GM10266 (cell line): ENCODE results near the gene NOL12.
"Not testable (repeated sequence)": the region's sequence is repeated elsewhere in the genome, so short reads cannot be mapped to it uniquely, and the experiment has no call there.

Experiments
- DNase-seq: peaks from one replicate; pipeline ENCODE4 v3.0.0; 2012; ENCODE audit errors: extremely low spot score
- CTCF ChIP-seq: IDR thresholded peaks from 2 replicates; pipeline ENCODE4 v1.5.1; 2012; ENCODE audit warnings: mild to moderate bottlenecking, low read depth; ENCODE audit not compliant: control insufficient read depth, insufficient read depth; ENCODE audit errors: missing control alignments

The NOL12 gene

GRCh38 chr22:37641561-37641949, 44.6 kb upstream of the NOL12 start:
- no peak for TF ChIP-seq CTCF
- no peak for DNase-seq

- DNase-seq = peak; percentile 90
- peak; percentile 91 for TF ChIP-seq CTCF
These were observed 42.8 kb upstream of the NOL12 start for GRCh38 chr22:37643225-37643847.

GRCh38 chr22:37647317-37647716, 38.8 kb upstream of the NOL12 start:
- TF ChIP-seq CTCF = no peak
- no peak for DNase-seq

GRCh38 chr22:37647928-37648327, 38.2 kb upstream of the NOL12 start:
- no peak for TF ChIP-seq CTCF
- DNase-seq = no peak

GRCh38 chr22:37650463-37651136, 35.5 kb upstream of the NOL12 start:
- no peak for DNase-seq
- no peak for TF ChIP-seq CTCF

GRCh38 chr22:37654563-37655251, 31.4 kb upstream of the NOL12 start:
- no peak for TF ChIP-seq CTCF
- no peak for DNase-seq

- DNase-seq = no peak
- no peak for TF ChIP-seq CTCF
These were observed 30.9 kb upstream of the NOL12 start for GRCh38 chr22:37655252-37655563.

GRCh38 chr22:37656583-37656982, 29.6 kb upstream of the NOL12 start:
- not testable (repeated sequence) for DNase-seq
